ENCODE data around the gene GOLGA5.
"Not testable (repeated sequence)": the region's sequence is repeated elsewhere in the genome, so short reads cannot be mapped to it uniquely, and the experiment has no call there.

The GOLGA5 gene

GRCh38 chr14:92778868-92779565 is 15.1 kb upstream of the GOLGA5 start:
- not testable (repeated sequence) for DNase-seq

- DNase-seq = no peak
These were observed 13.5 kb upstream of the GOLGA5 start for GRCh38 chr14:92780444-92781232.

- DNase-seq = no peak
These were observed 12.8 kb upstream of the GOLGA5 start for GRCh38 chr14:92781350-92781749.

GRCh38 chr14:92783813-92784431 is 10.2 kb upstream of the GOLGA5 start:
- no peak for DNase-seq

- DNase-seq = no peak
These were observed 8.3 kb upstream of the GOLGA5 start for GRCh38 chr14:92785667-92786426.

GRCh38 chr14:92786427-92786756 is 7.7 kb upstream of the GOLGA5 start:
- DNase-seq = no peak

GRCh38 chr14:92787554-92787953 is 6.6 kb upstream of the GOLGA5 start:
- no peak for DNase-seq

- no peak for DNase-seq
These were observed 4.5 kb upstream of the GOLGA5 start for GRCh38 chr14:92789457-92790089.

- DNase-seq = no peak
These were observed 1.2 kb upstream of the GOLGA5 start for GRCh38 chr14:92792885-92793284.

GRCh38 chr14:92794547-92794941 is 439 bp downstream of the GOLGA5 start:
- peak in 1 of 2 experiments; percentile 19 for DNase-seq

GRCh38 chr14:92794961-92795360 is 856 bp downstream of the GOLGA5 start:
- DNase-seq = no peak

- DNase-seq = no peak
These were observed 4.0 kb downstream of the GOLGA5 start for GRCh38 chr14:92797935-92798653.

GRCh38 chr14:92798811-92799210 is 4.7 kb downstream of the GOLGA5 start:
- no peak for DNase-seq

GRCh38 chr14:92800012-92800411 is 5.9 kb downstream of the GOLGA5 start:
- no peak for DNase-seq

- DNase-seq = no peak
These were observed 6.4 kb downstream of the GOLGA5 start for GRCh38 chr14:92800525-92800924.

GRCh38 chr14:92801917-92802316 is 7.8 kb downstream of the GOLGA5 start:
- DNase-seq = no peak

GRCh38 chr14:92802678-92803077 is 8.6 kb downstream of the GOLGA5 start:
- DNase-seq = no peak

- DNase-seq = no peak
These were observed 19.1 kb downstream of the GOLGA5 start for GRCh38 chr14:92813201-92813600.

GRCh38 chr14:92819011-92819597 is 25.0 kb downstream of the GOLGA5 start:
- no peak for DNase-seq

- DNase-seq = not testable (repeated sequence)
These were observed 25.8 kb downstream of the GOLGA5 start for GRCh38 chr14:92819680-92820535.

- DNase-seq = not testable (repeated sequence)
These were observed 26.4 kb downstream of the GOLGA5 start for GRCh38 chr14:92820536-92820840.
